Measurements from ENCODE around the gene CENPP. TPM values are rescaled to one million over a fixed set of nuclear protein-coding genes. Genes with fewer than 3 reads are reported as not detected.
A peak's percentile ranks its signal among the peaks of the same experiment; 100 is the strongest.

CENPP gene
- total RNA-seq, 1 donor: 3.0 TPM

- no peak for DNase-seq (ENCODE audit: low read depth in 2 of 3, low spot score in 2 of 3)
These were observed 88.8 kb downstream of the CENPP start for GRCh38 chr9:92414566-92414965.

- DNase-seq (ENCODE audit: low read depth in 2 of 3, low spot score in 2 of 3): no peak
These were observed 97.0 kb downstream of the CENPP start for GRCh38 chr9:92422611-92423338.

GRCh38 chr9:92423612-92424011 lies 97.9 kb downstream of the CENPP start:
- no peak for DNase-seq (ENCODE audit: low read depth in 2 of 3, low spot score in 2 of 3)

- no peak for DNase-seq (ENCODE audit: low read depth in 2 of 3, low spot score in 2 of 3)
These were observed 98.6 kb downstream of the CENPP start, which contains the start of gene OMD for GRCh38 chr9:92424340-92424739. Gene OMD, minus strand, starts transcription at chr9:92424471. Its CDS starts 6,913 bp downstream, at chr9:92417558.

- DNase-seq (ENCODE audit: low read depth in 2 of 3, low spot score in 2 of 3): no peak
These were observed 99.7 kb downstream of the CENPP start for GRCh38 chr9:92425474-92425873.

GRCh38 chr9:92426501-92427145 lies 100.9 kb downstream of the CENPP start:
- no peak for DNase-seq (ENCODE audit: low read depth in 2 of 3, low spot score in 2 of 3)

- DNase-seq (ENCODE audit: low read depth in 2 of 3, low spot score in 2 of 3): no peak
These were observed 104.1 kb downstream of the CENPP start for GRCh38 chr9:92429836-92430235.

- DNase-seq (ENCODE audit: low read depth in 2 of 3, low spot score in 2 of 3): no peak
These were observed 106.6 kb downstream of the CENPP start for GRCh38 chr9:92432350-92432749.

- DNase-seq (ENCODE audit: low read depth in 2 of 3, low spot score in 2 of 3): no peak
These were observed 107.3 kb downstream of the CENPP start for GRCh38 chr9:92432972-92433548.

GRCh38 chr9:92435263-92435662 lies 109.5 kb downstream of the CENPP start:
- no peak for DNase-seq (ENCODE audit: low read depth in 2 of 3, low spot score in 2 of 3)

GRCh38 chr9:92438900-92439526 lies 113.3 kb downstream of the CENPP start:
- peak in 1 of 3 donors; percentile 56 for DNase-seq (ENCODE audit: low read depth in 2 of 3, low spot score in 2 of 3)

GRCh38 chr9:92439921-92440750 lies 114.4 kb downstream of the CENPP start:
- DNase-seq (ENCODE audit: low read depth in 2 of 3, low spot score in 2 of 3): no peak

GRCh38 chr9:92440751-92441046 lies 114.9 kb downstream of the CENPP start:
- no peak for DNase-seq (ENCODE audit: low read depth in 2 of 3, low spot score in 2 of 3)

GRCh38 chr9:92444841-92445240 lies 119.1 kb downstream of the CENPP start:
- no peak for DNase-seq (ENCODE audit: low read depth in 2 of 3, low spot score in 2 of 3)

- DNase-seq (ENCODE audit: low read depth in 2 of 3, low spot score in 2 of 3): no peak
These were observed 120.8 kb downstream of the CENPP start for GRCh38 chr9:92446536-92446935.

- no peak for DNase-seq (ENCODE audit: low read depth in 2 of 3, low spot score in 2 of 3)
These were observed 129.5 kb downstream of the CENPP start for GRCh38 chr9:92455217-92455616.

- DNase-seq (ENCODE audit: low read depth in 2 of 3, low spot score in 2 of 3): no peak
These were observed 131.8 kb downstream of the CENPP start for GRCh38 chr9:92457576-92457975.

- no peak for DNase-seq (ENCODE audit: low read depth in 2 of 3, low spot score in 2 of 3)
These were observed 137.6 kb downstream of the CENPP start for GRCh38 chr9:92463387-92463786.

- DNase-seq (ENCODE audit: low read depth in 2 of 3, low spot score in 2 of 3): no peak
These were observed 138.2 kb downstream of the CENPP start for GRCh38 chr9:92463984-92464383.

- DNase-seq (ENCODE audit: low read depth in 2 of 3, low spot score in 2 of 3): no peak
These were observed 141.3 kb downstream of the CENPP start for GRCh38 chr9:92467041-92467440.

GRCh38 chr9:92467511-92467910 lies 141.8 kb downstream of the CENPP start:
- DNase-seq (ENCODE audit: low read depth in 2 of 3, low spot score in 2 of 3): no peak

Measured in hematopoietic multipotent progenitor cell (in vitro differentiated cells).